Endothelial cell of umbilical vein (primary cell): ENCODE data around the gene FAM78A.

Experiments used
- FOS ChIP-seq: IDR thresholded peaks from 2 replicates; pipeline ENCODE4 v1.6.1; 2011; ENCODE audit warnings: mild to moderate bottlenecking, low read length, moderate library complexity, borderline replicate concordance; ENCODE audit not compliant: insufficient read depth
- MYC ChIP-seq: IDR thresholded peaks from one replicate; pipeline ENCODE4 v1.6.1; 2011; ENCODE audit warnings: mild to moderate bottlenecking, low read depth, low read length
- POLR2A ChIP-seq: IDR thresholded peaks from 2 replicates; pipeline ENCODE4 v1.6.1; 2012; ENCODE audit warnings: low read depth, mild to moderate bottlenecking, control low read depth, low read length
- POLR2AphosphoS5 ChIP-seq: IDR thresholded peaks from 2 replicates; pipeline ENCODE4 v1.6.1; 2012; ENCODE audit warnings: low read depth, mild to moderate bottlenecking, control low read depth, low read length, moderate library complexity; ENCODE audit not compliant: insufficient read depth
- TF ChIP-seq, protein P1 (sequence below), 2 donors: IDR thresholded peaks; 1 replicate in 1 of 2; 2 replicates in 1 of 2; pipeline ENCODE4 v1.5.1; 2011; ENCODE audit warnings: low read length in 2 of 2, mild to moderate bottlenecking in 2 of 2, moderate library complexity in 2 of 2, control low read depth in 1 of 2, inconsistent platforms in 1 of 2, low read depth in 1 of 2; ENCODE audit not compliant: insufficient read depth in 1 of 2; ENCODE audit errors: extremely low read depth in 1 of 2

DNA sequence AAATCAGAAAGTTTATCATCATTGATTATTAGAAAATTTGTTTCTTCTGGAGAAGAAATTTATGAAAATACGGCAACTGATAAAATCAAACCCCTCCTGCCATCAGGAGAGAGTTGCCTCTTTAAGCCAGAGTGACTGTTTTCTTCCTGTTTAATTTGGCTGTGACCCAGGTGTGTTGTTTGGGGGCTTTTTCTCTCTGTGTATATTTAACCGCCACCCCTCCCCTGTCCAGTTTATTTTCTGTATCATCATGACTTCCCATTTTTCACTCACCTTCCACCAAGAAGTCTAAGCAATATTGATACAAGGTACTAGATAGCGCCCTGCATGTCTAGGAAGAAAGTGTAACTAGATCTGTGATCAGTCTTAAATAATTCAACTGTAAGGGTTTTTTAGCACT lies 50.1 kb downstream of the FAM78A start:
- TF ChIP-seq, protein P1, sequence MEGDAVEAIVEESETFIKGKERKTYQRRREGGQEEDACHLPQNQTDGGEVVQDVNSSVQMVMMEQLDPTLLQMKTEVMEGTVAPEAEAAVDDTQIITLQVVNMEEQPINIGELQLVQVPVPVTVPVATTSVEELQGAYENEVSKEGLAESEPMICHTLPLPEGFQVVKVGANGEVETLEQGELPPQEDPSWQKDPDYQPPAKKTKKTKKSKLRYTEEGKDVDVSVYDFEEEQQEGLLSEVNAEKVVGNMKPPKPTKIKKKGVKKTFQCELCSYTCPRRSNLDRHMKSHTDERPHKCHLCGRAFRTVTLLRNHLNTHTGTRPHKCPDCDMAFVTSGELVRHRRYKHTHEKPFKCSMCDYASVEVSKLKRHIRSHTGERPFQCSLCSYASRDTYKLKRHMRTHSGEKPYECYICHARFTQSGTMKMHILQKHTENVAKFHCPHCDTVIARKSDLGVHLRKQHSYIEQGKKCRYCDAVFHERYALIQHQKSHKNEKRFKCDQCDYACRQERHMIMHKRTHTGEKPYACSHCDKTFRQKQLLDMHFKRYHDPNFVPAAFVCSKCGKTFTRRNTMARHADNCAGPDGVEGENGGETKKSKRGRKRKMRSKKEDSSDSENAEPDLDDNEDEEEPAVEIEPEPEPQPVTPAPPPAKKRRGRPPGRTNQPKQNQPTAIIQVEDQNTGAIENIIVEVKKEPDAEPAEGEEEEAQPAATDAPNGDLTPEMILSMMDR (IDR thresholded peaks at IDR 0.05; ENCODE audit: extremely low read depth in 1 of 2, insufficient read depth in 1 of 2, low read depth in 1 of 2, low read length in 2 of 2) = no peak
- TF ChIP-seq POLR2A = no peak
- TF ChIP-seq POLR2AphosphoS5 = no peak
- TF ChIP-seq FOS = no peak
- no peak for TF ChIP-seq MYC
